Retinal pigment epithelial cell (primary cell): Measurements from ENCODE around the gene ZNF618.

Experiments used
- DNase-seq: peaks from one replicate; pipeline ENCODE4 v3.0.0-alpha.2; 2010; ENCODE audit warnings: low read depth
- H3K4me3 ChIP-seq: 2 replicates; pipeline ENCODE4 v1.5.1; 2011; ENCODE audit warnings: mild to moderate bottlenecking, low read length, control low read depth, moderate library complexity
- CTCF ChIP-seq: conservative IDR thresholded peaks from 2 replicates; pipeline ENCODE4 v1.5.1; 2011; ENCODE audit warnings: low read depth, low read length, control low read depth, inconsistent platforms

ZNF618 gene

GRCh38 chr9:113909421-113909820 is 33.3 kb downstream of the ZNF618 start:
- no peak for TF ChIP-seq CTCF
- no peak for DNase-seq

GRCh38 chr9:113910036-113910639 is 34.0 kb downstream of the ZNF618 start:
- H3K4me3 ChIP-seq, result no peak overlapping the region
- no peak for DNase-seq
- no peak for TF ChIP-seq CTCF

More at GRCh38 chr9:113909421-113909820, 33.3 kb downstream of the ZNF618 start:
- H3K4me3 ChIP-seq, result no peak overlapping the region

- no peak overlapping the region for H3K4me3 ChIP-seq
- no peak for TF ChIP-seq CTCF
- no peak for DNase-seq
Observed at GRCh38 chr9:113911850-113912557, 35.9 kb downstream of the ZNF618 start.

GRCh38 chr9:113912816-113913215 is 36.7 kb downstream of the ZNF618 start:
- no peak for DNase-seq
- TF ChIP-seq CTCF, result no peak
- no peak overlapping the region for H3K4me3 ChIP-seq

GRCh38 chr9:113913426-113914195 is 37.5 kb downstream of the ZNF618 start:
- no peak overlapping the region for H3K4me3 ChIP-seq
- no peak for TF ChIP-seq CTCF
- DNase-seq, result no peak

GRCh38 chr9:113914517-113914916 is 38.4 kb downstream of the ZNF618 start:
- DNase-seq, result no peak
- no peak for TF ChIP-seq CTCF

More at GRCh38 chr9:113914517-113914916, 38.4 kb downstream of the ZNF618 start:
- no peak overlapping the region for H3K4me3 ChIP-seq
